Fibroblast of lung (primary cell): Measurements from ENCODE around the gene CREB3L1. TPM values are rescaled to one million over a fixed set of nuclear protein-coding genes. Genes with fewer than 3 reads are reported as not detected.

Source experiments
- DNase-seq, 2 donors: peaks; one replicate each; pipeline versions ENCODE4 v3.0.0 to v3.0.0-alpha.2; 2010; ENCODE audit warnings: low read depth in 2 of 2
- H2AFZ ChIP-seq: 2 replicates; pipeline ENCODE4 v1.5.1; 2012; ENCODE audit warnings: low read length, control low read depth, inconsistent platforms
- H3K27ac ChIP-seq: 2 replicates; pipeline ENCODE4 v1.5.1; 2011; ENCODE audit warnings: low read length, control low read depth; ENCODE audit not compliant: insufficient read depth
- H3K27me3 ChIP-seq: 2 replicates; pipeline ENCODE4 v1.5.1; 2011; ENCODE audit warnings: mild to moderate bottlenecking, low read length; ENCODE audit not compliant: control insufficient read depth, insufficient read depth
- H3K36me3 ChIP-seq: 2 replicates; pipeline ENCODE4 v1.5.1; 2011; ENCODE audit warnings: low read length; ENCODE audit not compliant: control insufficient read depth, insufficient read depth
- H3K4me1 ChIP-seq: 2 replicates; pipeline ENCODE4 v1.5.1; 2011; ENCODE audit warnings: low read length; ENCODE audit not compliant: control insufficient read depth, insufficient read depth; ENCODE audit errors: extremely low read depth
- H3K4me2 ChIP-seq: 2 replicates; pipeline ENCODE4 v1.5.1; 2011; ENCODE audit warnings: low read length, control low read depth; ENCODE audit not compliant: insufficient read depth; ENCODE audit errors: extremely low read depth
- H3K4me3 ChIP-seq, 4 experiments: fragments of 200-600 bp in 1 of 4; sonication (generic) in 1 of 4; replicated peaks in 1 of 4; 2 replicates each; pipeline ENCODE4 v1.5.1; 2011 to 2016; ENCODE audit warnings: low read length in 4 of 4, low read depth in 3 of 4, mild to moderate bottlenecking in 3 of 4, control low read depth in 2 of 4, inconsistent platforms in 1 of 4, mixed read lengths in 1 of 4; ENCODE audit not compliant: insufficient read depth in 1 of 4; ENCODE audit errors: control extremely low read depth in 1 of 4
- H3K79me2 ChIP-seq: 2 replicates; pipeline ENCODE4 v1.5.1; 2012; ENCODE audit warnings: mild to moderate bottlenecking, low read length, inconsistent platforms; ENCODE audit not compliant: control insufficient read depth, insufficient read depth
- H3K9ac ChIP-seq: 2 replicates; pipeline ENCODE4 v1.5.1; 2011; ENCODE audit warnings: mild to moderate bottlenecking, low read length, control low read depth; ENCODE audit not compliant: insufficient read depth
- H3K9me3 ChIP-seq: 2 replicates; pipeline ENCODE4 v1.5.1; 2012; ENCODE audit warnings: low read depth, low read length; ENCODE audit not compliant: control insufficient read depth, insufficient read depth
- H4K20me1 ChIP-seq: 2 replicates; pipeline ENCODE4 v1.5.1; 2011; ENCODE audit warnings: low read length; ENCODE audit not compliant: control insufficient read depth, insufficient read depth; ENCODE audit errors: extremely low read depth
- CTCF ChIP-seq, 2 donors: IDR thresholded peaks in 1 of 2; conservative IDR thresholded peaks in 1 of 2; 1 replicate in 1 of 2; 2 replicates in 1 of 2; pipeline ENCODE4 v1.5.1; 2011 to 2012; ENCODE audit warnings: low read length in 2 of 2, control low read depth in 1 of 2, inconsistent platforms in 1 of 2, low read depth in 1 of 2, mild to moderate bottlenecking in 1 of 2
- EZH2 ChIP-seq: IDR thresholded peaks from 2 replicates; pipeline ENCODE4 v1.5.1; 2012; ENCODE audit warnings: low read length, control low read depth, mild to moderate bottlenecking; ENCODE audit errors: missing control alignments
- polyA plus RNA-seq, 2 donors: library from polyadenylated mRNA; depleted of rRNA in 1 of 2; stranded (reverse) in 1 of 2; unstranded in 1 of 2; fragments of >200 nt; gene quantifications; 2 replicates each; pipeline ENCODE4 v1.2.1, GENCODE V29; 2011 to 2012; ENCODE audit warnings: missing spikeins in 1 of 2
- total RNA-seq: library from RNA; depleted of rRNA; stranded (reverse); fragments of >200 nt; gene quantifications from 2 replicates; pipeline ENCODE4 v1.2.1, GENCODE V29; 2014

CREB3L1 gene
- total and polyA plus RNA-seq, 2 donors (not counting 1 experiment from before 2014, with no cell fraction given) = 18.8 to 28.4 TPM

- Histone ChIP-seq H4K20me1 (no peaks in the 10 kb centered on the region), H3K9me3 (no peaks in the 10 kb centered on the region), H3K4me3 (no peak overlapping the region), H2AFZ (no peak overlapping the region), H3K27ac (no peak overlapping the region), H3K4me1 (no peaks in the 10 kb centered on the region), H3K9ac (no peak overlapping the region), H3K36me3 (peaks cover 2% of the 10 kb centered on the region), H3K79me2 (no peaks in the 10 kb centered on the region), H3K27me3 (peaks cover 24% of the 10 kb centered on the region), H3K4me2 (no peak overlapping the region)
- no peak for TF ChIP-seq CTCF (conservative IDR thresholded peaks at IDR 0.05 in 1 of 2, IDR thresholded peaks at IDR 0.05 in 1 of 2; ENCODE audit: low read depth in 1 of 2, low read length in 2 of 2)
- no peak for TF ChIP-seq EZH2
- no peak for DNase-seq
These were observed 49.5 kb downstream of the CREB3L1 start for GRCh38 chr11:46326813-46327416.

- H3K79me2 ChIP-seq = no peaks in the 10 kb centered on the region
- H3K36me3 ChIP-seq = peaks cover 2% of the 10 kb centered on the region
- no peak overlapping the region for H3K9ac ChIP-seq
- no peaks in the 10 kb centered on the region for H3K9me3 ChIP-seq
- no peak overlapping the region for H2AFZ ChIP-seq
- H4K20me1 ChIP-seq = no peaks in the 10 kb centered on the region
- no peak overlapping the region for H3K27ac ChIP-seq
- DNase-seq = no peak
- peaks cover 33% of the 10 kb centered on the region for H3K27me3 ChIP-seq
- no peaks in the 10 kb centered on the region for H3K4me1 ChIP-seq
- no peak overlapping the region for H3K4me3 ChIP-seq
- no peak overlapping the region for H3K4me2 ChIP-seq
- TF ChIP-seq EZH2 = no peak
- no peak for TF ChIP-seq CTCF (conservative IDR thresholded peaks at IDR 0.05 in 1 of 2, IDR thresholded peaks at IDR 0.05 in 1 of 2; ENCODE audit: low read depth in 1 of 2, low read length in 2 of 2)
These were observed 50.4 kb downstream of the CREB3L1 start for GRCh38 chr11:46327829-46328228.

GRCh38 chr11:46330154-46330553 lies 52.7 kb downstream of the CREB3L1 start:
- Histone ChIP-seq H3K27ac (no peak overlapping the region), H3K36me3 (no peaks in the 10 kb centered on the region), H3K4me1 (no peaks in the 10 kb centered on the region), H3K27me3 (peaks cover 47% of the 10 kb centered on the region), H2AFZ (no peak overlapping the region), H3K4me3 (no peak overlapping the region), H3K79me2 (no peaks in the 10 kb centered on the region), H3K9ac (no peak overlapping the region), H3K4me2 (no peak overlapping the region), H4K20me1 (no peaks in the 10 kb centered on the region), H3K9me3 (no peaks in the 10 kb centered on the region)
- no peak for DNase-seq
- no peak for TF ChIP-seq CTCF (conservative IDR thresholded peaks at IDR 0.05 in 1 of 2, IDR thresholded peaks at IDR 0.05 in 1 of 2; ENCODE audit: low read depth in 1 of 2, low read length in 2 of 2)
- no peak for TF ChIP-seq EZH2
